Measurements from ENCODE around the gene HMGXB3.
A peak's percentile ranks its signal among the peaks of the same experiment; 100 is the strongest.

HMGXB3 gene

DNA sequence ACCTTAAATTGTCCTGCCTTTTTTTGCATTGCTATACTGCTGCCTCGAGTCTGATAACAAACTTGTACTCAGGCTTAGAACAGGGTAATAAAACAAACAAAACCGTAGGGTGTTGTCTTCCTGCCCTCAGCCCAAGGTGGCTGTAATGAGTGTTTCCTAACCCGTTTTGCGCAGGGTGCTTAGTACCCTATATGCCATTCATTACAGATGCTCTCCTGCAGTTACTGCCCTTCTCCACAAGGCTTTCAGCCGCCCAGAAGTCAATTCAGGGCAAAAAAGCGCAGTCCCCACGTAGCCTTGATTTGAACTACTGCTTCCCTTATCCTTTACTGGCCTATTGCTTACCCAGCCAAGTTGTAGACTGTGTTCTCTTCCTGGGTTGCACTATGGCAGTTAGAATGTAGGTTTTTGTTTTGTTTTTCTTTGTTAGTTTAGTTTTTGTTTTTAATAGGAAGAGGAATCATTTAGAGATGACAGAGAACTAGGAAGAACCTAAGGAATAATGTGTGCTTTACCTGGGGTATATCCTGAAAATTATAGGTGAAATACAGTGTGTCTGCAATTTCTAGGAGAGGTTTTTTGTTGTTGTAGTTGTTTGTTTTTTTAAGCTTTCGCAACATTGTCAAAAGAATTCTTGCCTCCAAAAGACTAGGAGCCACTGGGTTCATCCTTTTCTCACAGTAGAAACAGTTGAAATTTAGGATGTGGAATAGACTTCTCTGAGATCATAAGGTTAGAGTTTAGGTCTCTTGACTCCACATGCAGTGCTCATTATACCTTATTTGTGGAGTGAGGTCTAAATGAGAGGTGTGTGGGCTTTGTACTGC is 1.3 kb downstream of the HMGXB3 start:
- DNase-seq (ENCODE audit: low read depth in 1 of 2, low spot score in 1 of 2), result peak; percentile 63 to 91
- Histone ChIP-seq H3K27ac (replicated peaks) (peak overlapping the region; percentile 95), H3K4me3 (replicated peaks; ENCODE audit: insufficient read depth, low read length) (peak overlapping the region; percentile 92), H3K27me3 (ENCODE audit: insufficient read depth, poor library complexity, severe bottlenecking) (no peaks in the 10 kb centered on the region)
- TF ChIP-seq, protein P1, sequence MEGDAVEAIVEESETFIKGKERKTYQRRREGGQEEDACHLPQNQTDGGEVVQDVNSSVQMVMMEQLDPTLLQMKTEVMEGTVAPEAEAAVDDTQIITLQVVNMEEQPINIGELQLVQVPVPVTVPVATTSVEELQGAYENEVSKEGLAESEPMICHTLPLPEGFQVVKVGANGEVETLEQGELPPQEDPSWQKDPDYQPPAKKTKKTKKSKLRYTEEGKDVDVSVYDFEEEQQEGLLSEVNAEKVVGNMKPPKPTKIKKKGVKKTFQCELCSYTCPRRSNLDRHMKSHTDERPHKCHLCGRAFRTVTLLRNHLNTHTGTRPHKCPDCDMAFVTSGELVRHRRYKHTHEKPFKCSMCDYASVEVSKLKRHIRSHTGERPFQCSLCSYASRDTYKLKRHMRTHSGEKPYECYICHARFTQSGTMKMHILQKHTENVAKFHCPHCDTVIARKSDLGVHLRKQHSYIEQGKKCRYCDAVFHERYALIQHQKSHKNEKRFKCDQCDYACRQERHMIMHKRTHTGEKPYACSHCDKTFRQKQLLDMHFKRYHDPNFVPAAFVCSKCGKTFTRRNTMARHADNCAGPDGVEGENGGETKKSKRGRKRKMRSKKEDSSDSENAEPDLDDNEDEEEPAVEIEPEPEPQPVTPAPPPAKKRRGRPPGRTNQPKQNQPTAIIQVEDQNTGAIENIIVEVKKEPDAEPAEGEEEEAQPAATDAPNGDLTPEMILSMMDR (IDR thresholded peaks at IDR 0.05; ENCODE audit: insufficient read depth, low read length), result peak; percentile 56
- TF ChIP-seq, protein P2, sequence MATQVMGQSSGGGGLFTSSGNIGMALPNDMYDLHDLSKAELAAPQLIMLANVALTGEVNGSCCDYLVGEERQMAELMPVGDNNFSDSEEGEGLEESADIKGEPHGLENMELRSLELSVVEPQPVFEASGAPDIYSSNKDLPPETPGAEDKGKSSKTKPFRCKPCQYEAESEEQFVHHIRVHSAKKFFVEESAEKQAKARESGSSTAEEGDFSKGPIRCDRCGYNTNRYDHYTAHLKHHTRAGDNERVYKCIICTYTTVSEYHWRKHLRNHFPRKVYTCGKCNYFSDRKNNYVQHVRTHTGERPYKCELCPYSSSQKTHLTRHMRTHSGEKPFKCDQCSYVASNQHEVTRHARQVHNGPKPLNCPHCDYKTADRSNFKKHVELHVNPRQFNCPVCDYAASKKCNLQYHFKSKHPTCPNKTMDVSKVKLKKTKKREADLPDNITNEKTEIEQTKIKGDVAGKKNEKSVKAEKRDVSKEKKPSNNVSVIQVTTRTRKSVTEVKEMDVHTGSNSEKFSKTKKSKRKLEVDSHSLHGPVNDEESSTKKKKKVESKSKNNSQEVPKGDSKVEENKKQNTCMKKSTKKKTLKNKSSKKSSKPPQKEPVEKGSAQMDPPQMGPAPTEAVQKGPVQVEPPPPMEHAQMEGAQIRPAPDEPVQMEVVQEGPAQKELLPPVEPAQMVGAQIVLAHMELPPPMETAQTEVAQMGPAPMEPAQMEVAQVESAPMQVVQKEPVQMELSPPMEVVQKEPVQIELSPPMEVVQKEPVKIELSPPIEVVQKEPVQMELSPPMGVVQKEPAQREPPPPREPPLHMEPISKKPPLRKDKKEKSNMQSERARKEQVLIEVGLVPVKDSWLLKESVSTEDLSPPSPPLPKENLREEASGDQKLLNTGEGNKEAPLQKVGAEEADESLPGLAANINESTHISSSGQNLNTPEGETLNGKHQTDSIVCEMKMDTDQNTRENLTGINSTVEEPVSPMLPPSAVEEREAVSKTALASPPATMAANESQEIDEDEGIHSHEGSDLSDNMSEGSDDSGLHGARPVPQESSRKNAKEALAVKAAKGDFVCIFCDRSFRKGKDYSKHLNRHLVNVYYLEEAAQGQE (IDR thresholded peaks at IDR 0.05; ENCODE audit: insufficient replicate concordance, low read depth), result no peak

DNA sequence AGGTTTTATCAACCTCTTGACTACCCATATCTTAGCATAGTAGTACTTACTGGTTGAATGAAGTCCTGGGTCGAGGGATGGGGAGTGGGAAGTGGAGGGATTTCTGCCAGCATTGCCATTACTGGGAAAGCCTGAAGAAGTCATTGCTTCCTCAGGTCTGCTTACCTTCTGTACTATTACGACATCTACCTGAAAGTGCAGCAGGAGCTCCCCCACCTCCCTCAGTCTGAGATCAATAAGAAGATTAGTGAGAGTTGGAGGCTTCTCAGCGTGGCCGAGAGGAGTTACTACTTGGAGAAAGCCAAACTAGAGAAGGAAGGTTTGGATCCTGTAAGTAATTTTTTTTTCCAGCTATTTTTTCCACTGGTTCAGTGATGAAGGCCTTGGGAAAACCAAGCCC is 5.8 kb downstream of the HMGXB3 start:
- Histone ChIP-seq H3K4me3 (replicated peaks; ENCODE audit: insufficient read depth, low read length) (no peak overlapping the region), H3K27me3 (ENCODE audit: insufficient read depth, poor library complexity, severe bottlenecking) (no peaks in the 10 kb centered on the region), H3K27ac (replicated peaks) (no peak overlapping the region)
- TF ChIP-seq POLR2AphosphoS5 (IDR thresholded peaks at IDR 0.05; ENCODE audit: low read depth), result no peak
- TF ChIP-seq, protein P2 (IDR thresholded peaks at IDR 0.05; ENCODE audit: insufficient replicate concordance, low read depth), result no peak
- TF ChIP-seq, protein P1 (IDR thresholded peaks at IDR 0.05; ENCODE audit: insufficient read depth, low read length), result no peak
- TF ChIP-seq SPI1 (IDR thresholded peaks at IDR 0.05; ENCODE audit: borderline replicate concordance, low read depth), result no peak
- no peak for DNase-seq (ENCODE audit: low read depth in 1 of 2, low spot score in 1 of 2)

DNA sequence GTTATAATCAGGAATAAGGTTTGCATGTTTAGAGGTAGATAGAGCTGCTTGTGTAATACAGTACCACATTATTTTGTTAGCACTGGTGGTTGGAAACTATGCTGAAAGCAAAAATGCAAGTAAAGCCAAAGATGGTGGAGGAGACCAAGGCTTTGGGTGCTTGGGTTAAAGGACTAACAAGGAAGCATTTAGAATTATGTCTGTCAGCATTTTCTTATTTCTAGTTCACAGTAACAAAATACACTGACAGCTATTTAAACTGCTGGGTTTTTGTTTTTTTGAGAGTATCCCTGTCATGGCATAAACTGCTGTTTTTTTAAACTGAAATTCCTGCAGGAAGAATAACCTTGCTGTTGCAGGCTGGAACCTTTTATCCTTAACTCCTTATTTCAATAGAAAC is 6.5 kb downstream of the HMGXB3 start:
- no peak overlapping the region for H3K27ac ChIP-seq (replicated peaks)
- TF ChIP-seq, protein P2 (IDR thresholded peaks at IDR 0.05; ENCODE audit: insufficient replicate concordance, low read depth), result no peak
- TF ChIP-seq GABPA (IDR thresholded peaks at IDR 0.05; ENCODE audit: low read depth), result no peak
- no peak for TF ChIP-seq POLR2AphosphoS5 (IDR thresholded peaks at IDR 0.05; ENCODE audit: low read depth)
- TF ChIP-seq SPI1 (IDR thresholded peaks at IDR 0.05; ENCODE audit: borderline replicate concordance, low read depth), result no peak
- TF ChIP-seq, protein P1 (IDR thresholded peaks at IDR 0.05; ENCODE audit: insufficient read depth, low read length), result no peak
- H3K4me3 ChIP-seq (replicated peaks; ENCODE audit: insufficient read depth, low read length), result no peak overlapping the region
- no peaks in the 10 kb centered on the region for H3K27me3 ChIP-seq (ENCODE audit: insufficient read depth, poor library complexity, severe bottlenecking)
- DNase-seq (ENCODE audit: low read depth in 1 of 2, low spot score in 1 of 2), result no peak

Data from HL-60 (cell line).